Glutamatergic neuron (in vitro differentiated cells): ENCODE results near the gene GLDC. TPM values are rescaled to one million over a fixed set of nuclear protein-coding genes. Genes with fewer than 3 reads are reported as not detected.

Experiments used
- DNase-seq: peaks from one replicate; pipeline ENCODE4 v3.0.0; 2022
- H3K27ac Mint-ChIP-seq: one replicate; pipeline ENCODE4 v1.8.0; 2020; ENCODE audit warnings: mild to moderate bottlenecking, mixed read lengths, inconsistent platforms; ENCODE audit not compliant: unreplicated experiment
- H3K27me3 Mint-ChIP-seq: one replicate; pipeline ENCODE4 v1.8.0; 2020; ENCODE audit warnings: mild to moderate bottlenecking, moderate library complexity, mixed read lengths, inconsistent platforms; ENCODE audit not compliant: unreplicated experiment
- H3K36me3 Mint-ChIP-seq: one replicate; pipeline ENCODE4 v1.8.0; 2020; ENCODE audit warnings: mild to moderate bottlenecking, mixed read lengths, inconsistent platforms; ENCODE audit not compliant: unreplicated experiment
- H3K4me1 Mint-ChIP-seq: one replicate; pipeline ENCODE4 v1.8.0; 2020; ENCODE audit warnings: mild to moderate bottlenecking, low read depth, mixed read lengths, inconsistent platforms; ENCODE audit not compliant: unreplicated experiment
- H3K4me3 Mint-ChIP-seq: one replicate; pipeline ENCODE4 v1.8.0; 2020; ENCODE audit warnings: mild to moderate bottlenecking, mixed read lengths, inconsistent platforms; ENCODE audit not compliant: unreplicated experiment
- H3K9me3 Mint-ChIP-seq: one replicate; pipeline ENCODE4 v1.8.0; 2020; ENCODE audit warnings: mild to moderate bottlenecking, moderate library complexity, mixed read lengths, inconsistent platforms; ENCODE audit not compliant: unreplicated experiment
- CTCF ChIP-seq: fragments of 200-600 bp; sonication (generic); IDR thresholded peaks from one replicate; pipeline ENCODE4 v1.5.0; 2021; ENCODE audit not compliant: partially characterized antibody, unreplicated experiment
- total RNA-seq: library from RNA; stranded (reverse); fragmentation: NEBNext Ultra II Directional; extraction: Animal tissue kit (Norgen Biotek cat#: 25700); gene quantifications from one replicate; pipeline ENCODE4 v1.2.1, GENCODE V29; 2021; ENCODE audit not compliant: unreplicated experiment

GLDC gene
- total RNA-seq, 1 donor from 2014 or later = 42.9 TPM

- no peak for TF ChIP-seq CTCF
Measured at GRCh38 chr9:6641056-6641455, 4.5 kb downstream of the GLDC start.

DNA sequence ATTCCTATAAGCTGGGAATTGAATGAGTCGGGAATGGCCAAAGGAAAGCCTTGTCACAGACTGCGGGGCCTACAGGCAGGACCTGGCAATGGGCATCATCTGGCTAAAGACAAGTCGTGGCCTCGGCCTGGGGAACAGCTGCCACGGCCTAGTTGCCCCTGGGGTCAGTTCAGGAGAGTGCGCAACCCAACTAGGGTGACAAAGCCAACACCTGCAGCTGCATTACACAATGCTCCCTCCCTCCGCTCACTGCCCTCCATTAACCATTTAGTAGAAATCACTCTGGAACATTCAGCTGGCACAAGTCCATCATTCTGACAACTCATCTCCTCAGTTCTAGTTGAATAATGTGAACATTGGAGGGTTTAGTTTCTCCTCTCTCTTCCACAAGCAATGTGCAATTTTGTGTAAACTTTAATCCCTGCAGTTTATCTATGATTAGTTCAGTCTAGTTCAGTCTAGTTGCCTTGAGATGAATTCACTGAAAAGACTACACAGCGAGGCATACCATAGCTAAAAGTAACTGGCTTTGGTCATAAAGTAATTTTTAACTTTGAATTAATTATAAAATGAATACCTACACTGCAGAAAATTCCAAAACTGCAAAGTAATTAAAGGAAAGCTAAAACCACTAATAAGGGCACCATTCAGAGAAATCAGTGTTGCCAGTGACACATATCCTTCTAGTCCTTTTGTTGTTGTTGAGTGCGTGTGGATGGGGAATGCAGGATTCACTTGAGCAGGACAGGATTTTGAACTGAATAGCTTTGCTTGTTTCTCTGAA lies 5.1 kb downstream of the GLDC start:
- H3K4me3 Mint-ChIP-seq = no peak overlapping the region
- peaks cover 6% of the 10 kb centered on the region for H3K9me3 Mint-ChIP-seq
- H3K27ac Mint-ChIP-seq = no peak overlapping the region
- H3K4me1 Mint-ChIP-seq = peaks cover 8% of the 10 kb centered on the region
- H3K36me3 Mint-ChIP-seq = no peaks in the 10 kb centered on the region
- DNase-seq = peak; percentile 23
- H3K27me3 Mint-ChIP-seq = peaks cover 4% of the 10 kb centered on the region
- TF ChIP-seq CTCF = no peak

More at GRCh38 chr9:6641056-6641455, 4.5 kb downstream of the GLDC start:
- Mint-ChIP-seq H3K4me1 (peaks cover 8% of the 10 kb centered on the region), H3K9me3 (peaks cover 6% of the 10 kb centered on the region), H3K4me3 (no peak overlapping the region), H3K27ac (no peak overlapping the region), H3K27me3 (peaks cover 6% of the 10 kb centered on the region), H3K36me3 (no peaks in the 10 kb centered on the region)
- DNase-seq = no peak

- peaks cover 4% of the 10 kb centered on the region for H3K27me3 Mint-ChIP-seq
- H3K9me3 Mint-ChIP-seq = peaks cover 3% of the 10 kb centered on the region
- no peak for TF ChIP-seq CTCF
- H3K36me3 Mint-ChIP-seq = no peaks in the 10 kb centered on the region
- peaks cover 8% of the 10 kb centered on the region for H3K4me1 Mint-ChIP-seq
- H3K27ac Mint-ChIP-seq = no peak overlapping the region
- DNase-seq = no peak
- no peak overlapping the region for H3K4me3 Mint-ChIP-seq
Measured at GRCh38 chr9:6639622-6640021, 5.9 kb downstream of the GLDC start.

GRCh38 chr9:6634444-6634843 lies 11.1 kb downstream of the GLDC start:
- DNase-seq = no peak
- H3K27me3 Mint-ChIP-seq = peaks cover 2% of the 10 kb centered on the region
- no peaks in the 10 kb centered on the region for H3K9me3 Mint-ChIP-seq
- peaks cover 6% of the 10 kb centered on the region for H3K4me1 Mint-ChIP-seq
- no peaks in the 10 kb centered on the region for H3K36me3 Mint-ChIP-seq
- TF ChIP-seq CTCF = no peak
- no peak overlapping the region for H3K4me3 Mint-ChIP-seq
- no peak overlapping the region for H3K27ac Mint-ChIP-seq

GRCh38 chr9:6633378-6633777 lies 12.2 kb downstream of the GLDC start:
- H3K4me1 Mint-ChIP-seq = peaks cover 6% of the 10 kb centered on the region
- peaks cover 2% of the 10 kb centered on the region for H3K27me3 Mint-ChIP-seq
- no peaks in the 10 kb centered on the region for H3K36me3 Mint-ChIP-seq
- DNase-seq = no peak
- no peaks in the 10 kb centered on the region for H3K9me3 Mint-ChIP-seq
- TF ChIP-seq CTCF = no peak
- H3K4me3 Mint-ChIP-seq = no peak overlapping the region
- H3K27ac Mint-ChIP-seq = no peak overlapping the region
